NCI-H1048 (cell line): ENCODE measurements around the gene LRP10.

Source experiments
- DNase-seq: peaks from one replicate; lab custom pipeline; 2025; lab: John Stamatoyannopoulos, UW

Gene LRP10

DNA sequence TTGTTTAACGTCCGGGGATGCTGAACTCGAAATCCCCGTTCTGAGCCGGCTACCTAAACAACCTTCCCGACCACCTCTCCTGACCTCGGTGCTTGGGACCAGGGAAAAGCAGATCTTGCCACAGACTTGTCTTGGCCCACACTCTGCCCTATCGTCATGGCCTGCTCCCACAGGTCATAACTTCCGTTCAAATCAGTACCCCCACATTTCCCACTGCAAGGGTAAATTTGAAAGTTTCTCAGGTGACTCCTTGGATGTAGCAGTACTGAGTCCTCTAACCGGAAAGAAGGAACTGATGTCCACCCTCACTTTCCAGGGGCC is 48.0 kb downstream of the LRP10 start:
- no peak for DNase-seq

DNA sequence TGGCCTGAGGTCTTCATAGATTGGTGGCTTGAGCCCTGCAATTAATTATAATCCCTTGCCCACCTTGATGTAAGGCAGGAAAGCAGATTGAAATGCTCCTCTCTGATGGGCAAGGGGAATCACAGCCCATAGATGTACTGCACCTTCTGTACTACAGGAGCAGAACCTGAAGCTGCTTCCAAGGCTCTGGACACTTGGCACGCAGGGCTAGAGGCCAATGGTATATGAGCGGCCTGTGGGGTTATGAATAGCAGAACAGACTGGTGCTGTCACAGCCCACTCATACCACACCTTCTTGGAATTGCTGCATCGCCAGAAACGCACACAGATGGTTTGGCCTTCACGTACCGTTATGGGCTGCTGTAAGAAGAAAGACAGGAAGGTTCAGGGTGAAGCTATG is 49.2 kb downstream of the LRP10 start:
- DNase-seq, result no peak

GRCh38 chr14:22922294-22922693 is 50.8 kb downstream of the LRP10 start:
- DNase-seq, result no peak

DNA sequence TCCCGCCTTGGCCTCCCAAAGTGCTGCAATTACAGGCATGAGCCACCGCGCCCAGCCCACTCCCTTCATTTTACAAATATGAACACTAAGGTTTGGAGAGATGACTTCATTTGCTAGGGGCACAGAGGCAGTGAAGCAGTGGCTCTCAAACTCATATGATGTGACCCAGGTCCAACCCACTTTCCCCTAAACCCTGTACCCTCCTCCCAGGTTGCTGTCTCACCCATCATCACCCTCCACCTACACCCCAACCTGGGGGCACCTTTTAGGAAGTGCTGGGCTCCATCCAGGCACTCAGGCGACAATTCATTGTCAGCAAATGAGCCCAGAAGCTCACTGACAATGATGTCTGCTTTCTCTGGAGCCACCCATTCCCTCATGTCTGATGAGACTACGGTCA is 52.2 kb downstream of the LRP10 start:
- DNase-seq, result no peak

DNA sequence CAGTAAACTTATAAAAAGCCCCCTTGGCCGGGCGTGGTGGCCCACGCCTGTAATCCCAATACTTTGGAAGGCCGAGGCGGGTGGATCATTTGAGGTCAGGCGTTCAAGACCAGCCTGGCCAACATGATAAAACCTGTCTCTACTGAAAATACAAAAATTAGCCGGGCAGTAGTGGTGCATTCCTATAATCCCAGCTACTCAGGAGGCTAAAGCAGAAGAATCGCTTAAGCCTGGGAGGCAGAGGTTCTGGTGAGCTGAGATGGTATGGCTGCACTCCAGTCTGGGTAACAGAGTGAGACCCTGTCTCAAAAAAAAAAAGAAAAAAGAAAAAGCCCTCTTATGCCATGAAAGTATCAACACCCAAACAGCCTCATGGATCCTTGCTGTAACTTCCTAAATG is 54.0 kb downstream of the LRP10 start:
- no peak for DNase-seq

- no peak for DNase-seq
Measured at GRCh38 chr14:22926316-22926715, 54.8 kb downstream of the LRP10 start.

DNA sequence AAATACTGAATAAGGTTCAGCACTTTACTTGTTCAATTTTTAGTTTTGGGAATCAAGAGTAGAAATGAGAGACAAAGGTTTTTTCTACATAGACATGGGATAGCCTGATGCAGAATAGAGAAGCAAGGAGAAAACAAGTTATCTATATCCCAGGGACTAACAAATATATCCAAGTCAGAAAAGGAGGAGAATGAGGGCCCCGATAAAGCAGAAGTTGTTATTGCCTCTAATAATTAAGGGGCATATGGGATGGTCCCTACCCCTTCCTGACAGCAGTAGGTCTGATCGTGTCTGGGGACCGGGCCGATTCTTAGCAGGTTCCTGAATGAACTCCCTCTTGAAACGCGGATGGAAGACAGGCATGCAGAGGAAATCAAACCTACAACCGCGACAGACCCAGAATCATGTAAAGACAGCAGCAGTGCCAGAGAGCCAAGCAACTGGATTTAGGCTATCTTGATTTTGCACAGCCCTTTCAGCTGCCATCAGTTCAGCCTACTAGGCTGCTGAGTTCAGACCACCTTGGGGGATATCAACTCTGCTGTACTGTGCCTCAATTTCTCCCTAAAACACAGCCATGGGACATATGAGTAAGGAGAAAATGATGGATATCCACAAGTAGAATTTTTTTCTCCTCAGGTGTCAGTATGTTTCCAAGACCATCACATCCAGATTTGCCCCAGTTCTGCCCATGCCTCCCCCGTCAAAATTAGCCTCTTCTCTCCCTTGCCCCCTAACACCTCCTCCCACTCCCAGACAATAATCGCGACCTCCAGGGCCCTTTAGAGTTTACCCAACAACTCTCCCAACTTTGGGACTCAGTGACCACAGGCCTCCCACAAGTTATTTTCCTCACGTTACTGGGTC is 56.9 kb downstream of the LRP10 start:
- no peak for DNase-seq

- DNase-seq, result peak; percentile 95
Measured at GRCh38 chr14:22929104-22929960, 57.8 kb downstream of the LRP10 start, which contains the start of gene PRMT5. PRMT5 (minus strand) TSS chr14:22929376; CDS start chr14:22929361, 15 bp downstream.

GRCh38 chr14:22929961-22930364 is 58.4 kb downstream of the LRP10 start:
- DNase-seq, result no peak
